Ramos (cell line): ENCODE data around the gene TRIM42.

Source experiments
- in situ Hi-C: fragments of 300-500 bp; cut with MboI; formaldehyde crosslinking; loops from one replicate; pipeline ENCODE4 v1.14.3; 2022; ENCODE audit warnings: low sequenced_read_pairs; ENCODE audit not compliant: unreplicated experiment

TRIM42 gene

DNA sequence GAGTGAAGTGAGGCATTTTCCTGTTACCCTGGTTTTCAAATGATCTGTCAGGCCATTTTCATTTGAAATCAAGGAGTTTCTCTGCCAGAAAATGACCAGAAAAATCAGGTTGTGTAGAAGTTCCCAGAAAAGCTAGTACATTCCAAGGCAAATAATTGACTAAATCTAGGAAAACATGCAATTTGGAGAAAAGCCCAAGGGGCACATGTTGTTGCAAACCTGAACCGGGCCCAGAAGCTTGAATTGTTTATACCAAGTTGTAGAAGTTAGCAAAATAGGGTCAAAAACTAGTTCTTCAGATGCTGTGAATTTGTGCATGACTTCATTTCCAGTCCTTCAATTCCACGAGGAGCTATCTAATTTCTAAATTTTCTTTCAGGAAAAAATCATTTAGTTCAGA is 31.0 kb downstream of the TRIM42 start:
- in situ Hi-C loops = no loop called here

GRCh38 chr3:140709751-140710150 is 31.9 kb downstream of the TRIM42 start:
- in situ Hi-C loops = no loop called here

GRCh38 chr3:140710711-140711389 is 33.0 kb downstream of the TRIM42 start:
- in situ Hi-C loops = no loop called here

- in situ Hi-C loops = no loop called here
Observed at GRCh38 chr3:140711390-140712035, 33.6 kb downstream of the TRIM42 start.

DNA sequence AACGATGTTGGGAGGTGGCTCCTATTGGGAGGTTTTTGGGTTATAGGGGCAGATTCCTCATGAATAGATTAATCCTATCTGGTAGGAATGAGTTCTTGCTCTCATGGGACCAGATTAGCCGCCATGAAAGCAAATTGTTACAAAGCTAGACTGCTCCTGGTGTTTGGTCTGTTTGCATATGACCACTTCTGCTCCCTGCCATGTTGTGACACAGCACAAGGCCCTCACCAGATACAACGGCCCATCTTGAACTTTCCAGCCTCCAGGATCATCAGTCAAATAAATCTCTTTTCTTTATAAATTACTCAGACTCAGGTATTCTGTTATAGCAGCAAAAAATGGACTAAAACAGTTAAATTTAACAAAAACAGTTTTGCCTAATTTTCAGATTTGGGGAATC is 34.4 kb downstream of the TRIM42 start:
- in situ Hi-C loops = no loop called here

DNA sequence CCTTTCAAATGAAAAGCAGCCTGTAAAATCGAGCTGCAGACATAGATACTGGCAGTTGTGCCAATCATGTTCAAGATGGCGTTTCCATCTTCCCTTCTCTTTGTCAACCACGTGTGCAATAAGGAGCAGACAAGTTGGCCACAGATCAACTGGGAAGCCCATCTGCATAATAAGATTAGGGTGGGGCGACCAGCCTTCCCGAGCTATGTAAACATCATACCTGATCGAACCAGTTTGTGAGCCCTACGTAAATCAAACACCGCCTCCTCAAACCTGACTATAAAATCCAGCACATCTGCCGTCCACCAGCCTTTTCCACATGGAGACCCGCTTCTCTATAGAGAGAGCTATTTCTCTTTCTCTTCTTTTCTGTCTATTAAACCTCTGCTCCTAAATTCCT is 37.2 kb downstream of the TRIM42 start:
- in situ Hi-C loops = no loop called here

DNA sequence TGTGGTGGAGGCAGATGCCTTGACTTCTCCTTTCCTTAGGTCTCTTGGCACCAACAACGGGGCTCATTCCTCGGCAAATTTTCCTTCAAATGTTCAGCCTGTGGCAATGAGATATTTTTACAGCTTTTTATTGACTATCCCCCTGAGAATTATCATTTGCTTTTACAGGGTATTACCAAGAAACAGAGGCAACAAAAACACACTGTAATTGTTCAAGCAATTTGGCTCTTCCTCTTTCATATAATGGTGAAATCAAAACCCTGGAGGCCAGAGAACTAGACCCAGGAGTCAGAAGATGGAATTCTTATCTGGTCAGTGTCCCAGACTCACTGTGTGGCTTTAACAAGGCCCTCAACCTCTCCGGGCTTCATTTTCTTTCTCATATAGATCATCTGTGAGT is 40.1 kb downstream of the TRIM42 start:
- in situ Hi-C loops = no loop called here

DNA sequence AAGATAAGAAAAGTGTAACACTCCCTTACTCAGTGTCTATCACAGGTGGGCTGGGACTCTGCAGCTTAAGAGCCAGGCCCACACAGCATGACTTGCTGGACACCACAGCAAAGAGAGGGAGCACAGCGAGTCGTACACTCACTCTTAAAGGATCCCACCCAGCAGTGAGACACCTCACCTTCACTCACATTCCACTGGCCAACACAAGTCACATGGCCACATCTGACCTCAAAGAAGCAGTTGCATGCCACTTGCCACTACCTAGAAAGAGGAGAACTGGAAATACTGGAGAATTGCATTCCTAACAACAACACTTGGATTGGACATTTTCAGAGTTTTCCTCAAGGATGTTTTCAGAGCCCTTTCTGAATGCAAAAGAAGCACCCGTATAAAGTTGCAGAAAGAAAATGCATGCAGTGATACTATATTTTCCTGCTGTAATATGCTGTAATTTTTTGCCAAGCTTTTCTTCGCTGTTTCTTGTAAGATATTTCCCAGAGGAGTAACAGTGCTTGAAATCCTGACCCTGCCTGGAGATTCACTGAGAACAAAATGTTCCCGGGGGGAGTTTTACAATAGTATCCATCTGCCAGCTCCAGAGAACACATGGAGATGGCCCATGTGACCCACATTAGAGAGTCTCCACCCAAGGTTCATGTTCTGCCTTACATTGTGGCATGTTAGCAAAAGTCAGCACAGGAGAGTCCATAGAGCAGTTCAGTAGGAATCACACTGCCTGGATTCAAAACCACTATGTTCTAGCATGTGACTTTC is 42.2 kb downstream of the TRIM42 start:
- in situ Hi-C loops = no loop called here

DNA sequence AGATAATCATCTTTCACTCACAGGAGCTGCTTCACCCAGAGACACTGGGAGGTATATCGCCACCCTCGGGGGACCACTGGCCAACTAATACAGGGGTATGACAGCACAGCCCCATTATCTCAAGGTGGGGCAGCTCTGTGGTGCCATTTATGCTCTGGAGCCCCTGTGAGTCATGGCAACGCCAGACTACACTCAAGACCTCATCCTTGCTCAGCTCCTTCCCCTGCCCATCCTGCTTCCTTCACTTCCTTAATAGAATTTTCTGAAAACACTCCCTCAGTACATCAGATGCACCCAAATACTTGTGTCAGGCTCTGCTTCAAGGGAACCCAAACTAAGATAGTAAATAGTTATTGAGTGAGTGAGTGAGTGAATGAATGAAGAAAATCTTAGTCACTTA is 45.7 kb downstream of the TRIM42 start:
- in situ Hi-C loops = no loop called here

- in situ Hi-C loops = no loop called here
Observed at GRCh38 chr3:140724856-140725812, 47.3 kb downstream of the TRIM42 start.

DNA sequence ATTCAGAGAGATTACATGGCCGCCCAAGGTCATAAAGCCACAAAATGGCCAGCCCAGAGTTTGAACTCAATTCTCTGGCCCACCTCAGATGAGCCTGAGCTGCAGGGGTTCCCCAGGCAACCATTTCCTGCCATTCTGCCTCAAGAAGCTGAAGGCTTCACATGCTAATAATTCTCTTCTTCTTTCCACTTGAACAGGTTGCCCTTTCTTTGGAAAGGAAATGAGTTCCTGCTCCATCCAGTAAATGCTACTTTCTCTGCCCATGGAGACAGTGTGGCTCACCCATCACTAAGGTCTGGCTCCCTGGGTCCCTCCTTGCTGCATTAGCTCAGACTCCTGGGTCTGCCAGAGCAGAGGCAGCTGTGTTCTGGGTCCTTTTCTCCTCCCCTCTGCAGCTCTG is 48.2 kb downstream of the TRIM42 start:
- in situ Hi-C loops = no loop called here

GRCh38 chr3:140727886-140728285 is 50.0 kb downstream of the TRIM42 start:
- in situ Hi-C loops = no loop called here

GRCh38 chr3:140731440-140732119 is 53.7 kb downstream of the TRIM42 start:
- in situ Hi-C loops = no loop called here

DNA sequence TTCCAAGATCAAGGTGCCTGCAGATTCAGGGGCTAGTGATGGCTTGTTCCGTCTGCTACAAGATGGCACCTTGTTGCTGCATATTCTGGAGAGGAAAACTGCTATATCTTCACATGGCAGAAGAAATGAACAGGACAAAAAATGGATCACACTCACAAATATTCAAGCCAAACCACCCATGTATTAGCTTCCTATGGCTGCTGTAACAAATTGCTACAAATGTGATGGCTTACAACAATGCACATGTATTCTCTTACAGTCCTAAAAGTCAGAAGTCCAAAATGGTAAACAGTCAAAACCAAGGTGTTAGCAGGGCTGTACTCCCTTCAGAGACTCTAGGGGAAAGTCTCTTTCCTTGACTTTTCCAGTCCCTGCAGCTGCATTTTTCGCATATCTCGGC is 55.8 kb downstream of the TRIM42 start:
- in situ Hi-C loops = no loop called here

GRCh38 chr3:140736863-140737460 is 59.1 kb downstream of the TRIM42 start:
- in situ Hi-C loops = no loop called here

GRCh38 chr3:140742116-140742515 is 64.3 kb downstream of the TRIM42 start:
- in situ Hi-C loops = no loop called here

DNA sequence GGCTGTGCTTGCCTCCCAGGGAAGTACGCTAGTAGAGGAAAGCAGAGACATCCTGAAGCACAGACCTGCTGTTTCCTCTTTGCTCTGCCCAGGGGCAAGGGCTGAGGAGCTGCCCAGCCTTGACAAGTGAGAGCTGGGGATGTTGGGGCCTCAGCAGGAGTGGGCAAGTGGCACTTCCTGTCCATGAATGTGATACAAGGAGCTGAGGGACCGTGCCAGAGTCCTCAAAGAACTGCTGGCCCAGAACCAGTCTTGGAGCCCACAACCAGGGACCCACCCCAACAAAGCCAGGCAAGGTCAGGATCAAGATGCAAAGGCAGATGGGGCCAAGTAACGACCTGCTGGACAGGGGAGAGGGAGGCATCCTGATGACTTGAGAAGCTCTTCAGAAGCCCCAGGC is 70.3 kb downstream of the TRIM42 start:
- in situ Hi-C loops = no loop called here

- in situ Hi-C loops = no loop called here
Observed at GRCh38 chr3:140748903-140749302, 71.0 kb downstream of the TRIM42 start.
